ENCODE data around the gene RNASEH1.

Gene RNASEH1

DNA sequence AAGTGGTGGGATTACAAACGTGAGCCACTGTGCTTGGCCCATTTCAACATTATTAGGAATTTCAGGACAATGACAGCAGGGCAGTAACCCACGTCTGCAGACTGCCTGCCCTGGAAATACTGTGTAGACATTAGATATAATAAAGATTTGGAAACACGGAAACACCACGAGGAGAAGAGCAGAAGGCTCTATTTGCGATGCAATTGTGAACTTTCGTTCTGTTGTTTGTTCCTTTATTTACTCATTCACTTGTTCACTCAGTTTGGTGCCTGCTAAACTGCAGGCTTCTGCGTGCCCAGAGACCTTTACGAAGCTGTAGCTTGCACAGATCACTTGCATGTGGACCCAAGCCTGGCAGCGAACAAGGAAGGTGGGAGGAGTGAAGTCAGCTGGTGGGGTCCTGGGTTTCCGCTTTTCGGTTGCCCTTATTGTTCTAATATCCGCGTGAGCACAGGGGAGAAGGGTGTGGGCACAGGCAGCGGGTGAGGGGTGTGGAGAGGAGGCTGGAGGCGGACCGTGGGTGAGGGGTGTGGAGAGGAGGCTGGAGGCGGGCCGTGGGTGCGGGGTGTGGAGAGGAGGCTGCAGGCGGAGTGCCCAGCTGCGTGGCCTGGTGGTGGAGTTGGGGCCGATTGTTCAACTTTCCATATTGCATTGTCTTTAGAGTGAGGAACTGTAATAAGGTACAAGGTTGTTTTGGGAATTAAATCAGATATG is 40.2 kb upstream of the RNASEH1 start:
- H3K9me3 Mint-ChIP-seq: no peaks in the 10 kb centered on the region
- peaks cover 14% of the 10 kb centered on the region for H3K27me3 Mint-ChIP-seq
- peaks cover 9% of the 10 kb centered on the region for H3K4me1 Mint-ChIP-seq (ENCODE audit: low read depth)
- no peak overlapping the region for H3K27ac Mint-ChIP-seq
- intact Hi-C loops (cut with micrococcal nuclease): no loop called here
- no peak overlapping the region for H3K4me3 Mint-ChIP-seq
- H3K36me3 Mint-ChIP-seq (ENCODE audit: low read depth): no peaks in the 10 kb centered on the region

DNA sequence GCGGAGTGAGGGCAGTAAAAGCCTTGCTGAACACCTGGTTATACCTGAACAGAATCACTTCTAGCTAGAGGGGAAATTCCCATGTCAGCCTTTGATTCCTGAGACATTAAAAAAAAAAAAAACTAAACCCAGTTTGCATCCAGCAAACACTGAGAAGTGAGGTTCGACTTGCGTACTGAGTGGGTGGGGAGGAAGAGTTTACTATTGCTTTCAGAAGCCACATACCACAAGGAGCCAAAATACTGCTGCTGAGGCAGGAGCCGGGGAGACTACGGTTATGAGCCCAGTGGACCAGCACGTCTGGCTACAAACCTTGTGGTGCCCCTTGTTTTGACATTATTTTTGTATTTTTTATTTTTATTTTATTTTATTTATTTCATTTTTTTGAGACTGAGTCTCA is 39.4 kb upstream of the RNASEH1 start:
- Mint-ChIP-seq H3K27me3 (peaks cover 14% of the 10 kb centered on the region), H3K9me3 (no peaks in the 10 kb centered on the region), H3K4me1 (ENCODE audit: low read depth) (peaks cover 9% of the 10 kb centered on the region), H3K4me3 (no peak overlapping the region), H3K36me3 (ENCODE audit: low read depth) (no peaks in the 10 kb centered on the region), H3K27ac (no peak overlapping the region)
- intact Hi-C loops (cut with micrococcal nuclease): no loop called here

DNA sequence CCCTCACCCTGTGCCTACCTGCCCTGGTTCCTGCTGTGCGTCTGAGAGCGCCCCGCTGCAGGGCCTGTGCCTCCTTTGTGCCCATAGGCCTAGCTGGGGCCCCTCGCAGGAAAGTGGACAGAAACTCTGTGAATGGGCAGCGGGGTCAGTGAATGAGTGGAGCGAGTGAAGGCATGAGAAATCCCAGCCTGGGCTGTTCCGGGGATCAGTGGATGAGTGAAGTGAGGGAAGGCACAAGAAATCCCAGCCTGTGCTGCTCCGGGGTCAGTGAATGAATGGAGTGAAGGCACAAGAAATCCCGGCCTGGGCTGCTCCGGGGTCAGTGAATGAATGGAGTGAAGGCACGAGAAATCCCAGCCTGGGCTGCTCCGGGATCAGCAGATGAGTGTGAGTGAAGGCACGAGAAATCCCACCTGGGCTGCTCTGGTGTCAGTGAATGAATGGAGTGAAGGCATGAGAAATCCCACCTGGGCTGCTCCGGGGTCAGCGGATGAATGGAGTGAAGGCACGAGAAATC is 38.8 kb upstream of the RNASEH1 start:
- Mint-ChIP-seq H3K9me3 (no peaks in the 10 kb centered on the region), H3K27me3 (peaks cover 14% of the 10 kb centered on the region), H3K27ac (no peak overlapping the region), H3K4me1 (ENCODE audit: low read depth) (peaks cover 9% of the 10 kb centered on the region), H3K36me3 (ENCODE audit: low read depth) (no peaks in the 10 kb centered on the region), H3K4me3 (no peak overlapping the region)
- intact Hi-C loops (cut with micrococcal nuclease): no loop called here

DNA sequence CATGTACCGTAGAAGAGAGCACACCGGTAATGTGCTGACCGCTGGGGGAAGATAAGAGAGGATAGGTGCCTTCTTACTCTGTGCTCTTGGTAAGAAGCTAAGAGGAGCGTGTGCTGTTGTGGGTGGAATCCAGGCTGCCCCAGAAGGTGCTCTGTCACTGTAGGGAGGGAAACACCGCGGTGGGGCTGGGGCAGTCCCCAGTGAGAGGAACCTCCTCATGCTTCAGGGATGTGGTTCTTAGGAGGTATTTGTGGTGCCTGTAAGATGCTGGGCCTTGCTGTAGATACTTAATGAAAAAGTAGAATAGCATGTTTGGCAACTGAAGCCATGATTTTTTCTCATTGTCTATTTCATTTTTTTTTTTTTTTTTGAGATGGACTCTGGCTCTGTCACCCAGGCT is 37.9 kb upstream of the RNASEH1 start:
- Mint-ChIP-seq H3K4me1 (ENCODE audit: low read depth) (peaks cover 9% of the 10 kb centered on the region), H3K27ac (no peak overlapping the region), H3K4me3 (no peak overlapping the region), H3K27me3 (peaks cover 14% of the 10 kb centered on the region), H3K36me3 (ENCODE audit: low read depth) (no peaks in the 10 kb centered on the region), H3K9me3 (no peaks in the 10 kb centered on the region)
- intact Hi-C loops (cut with micrococcal nuclease): no loop called here

DNA sequence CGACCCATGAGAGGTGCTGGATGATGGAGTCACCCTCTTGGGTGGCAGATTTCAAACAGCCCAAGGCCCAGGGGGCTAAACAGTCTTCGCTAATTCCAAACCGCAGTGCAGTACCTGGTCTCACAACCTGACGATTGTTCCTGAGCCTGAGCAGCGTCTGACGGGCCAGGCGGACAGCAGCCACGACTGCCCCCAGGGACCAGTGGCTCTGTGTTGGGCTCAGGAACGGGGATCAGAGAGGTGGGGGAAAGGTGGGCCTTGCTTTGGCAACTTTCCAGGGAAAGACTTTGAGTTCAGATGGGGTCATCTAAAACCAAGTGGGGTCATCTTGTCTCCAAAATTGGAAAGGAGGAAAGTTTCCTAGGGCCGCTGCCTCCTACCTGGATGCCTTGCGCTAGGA is 37.3 kb upstream of the RNASEH1 start:
- Mint-ChIP-seq H3K4me3 (no peak overlapping the region), H3K27ac (no peak overlapping the region), H3K4me1 (ENCODE audit: low read depth) (peaks cover 9% of the 10 kb centered on the region), H3K27me3 (peaks cover 14% of the 10 kb centered on the region), H3K9me3 (no peaks in the 10 kb centered on the region), H3K36me3 (ENCODE audit: low read depth) (no peaks in the 10 kb centered on the region)
- intact Hi-C loops (cut with micrococcal nuclease): no loop called here

DNA sequence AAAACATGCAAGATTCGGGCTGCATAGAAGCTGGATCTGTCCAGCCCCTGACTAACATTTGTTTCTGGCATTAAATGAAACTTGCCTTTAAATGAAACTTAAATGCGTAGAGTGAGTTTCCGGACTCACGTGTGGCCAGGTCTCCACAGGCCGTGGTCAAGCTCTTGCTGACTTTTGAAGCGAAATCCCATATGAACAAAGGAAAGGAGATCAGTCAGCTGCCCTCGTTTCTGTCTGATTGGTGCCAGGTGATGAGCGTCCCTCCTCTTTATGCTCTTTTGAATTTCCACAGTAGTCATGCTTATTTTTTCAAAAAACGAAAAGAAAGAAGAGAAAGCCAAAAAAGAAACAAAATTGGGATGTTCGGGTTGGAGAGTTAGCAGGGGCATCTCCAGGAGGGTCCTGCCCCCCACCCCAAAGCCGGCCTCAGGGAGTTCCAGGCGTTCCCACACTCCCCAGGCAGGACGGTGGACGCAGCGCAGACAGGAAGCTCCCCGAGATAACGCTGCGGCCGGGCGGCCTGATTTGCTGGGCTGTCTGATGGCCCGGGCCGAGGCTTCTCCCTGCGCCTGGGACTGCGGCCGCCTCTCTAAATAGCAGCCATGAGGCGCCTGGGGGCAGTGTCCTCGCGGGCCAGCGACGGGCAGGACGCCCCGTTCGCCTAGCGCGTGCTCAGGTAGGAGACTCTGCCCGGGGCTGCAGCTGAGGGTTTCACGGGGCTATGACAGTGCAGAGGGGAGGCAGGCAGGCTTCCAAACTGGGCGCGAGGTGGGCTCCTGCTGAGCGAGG is 36.6 kb upstream of the RNASEH1 start, which contains the start of gene COLEC11:
Gene COLEC11 (plus strand): TSS at position 620 of the 789 bp plus-strand sequence. CDS start 9,229 bp downstream, outside the sequence.
- Mint-ChIP-seq H3K4me3 (no peak within 1 kb of the TSS), H3K36me3 (ENCODE audit: low read depth) (no peaks in the 10 kb centered on the region), H3K4me1 (ENCODE audit: low read depth) (peaks cover 9% of the 10 kb centered on the region), H3K27me3 (peaks cover 14% of the 10 kb centered on the region), H3K27ac (no peak within 1 kb of the TSS), H3K9me3 (no peaks in the 10 kb centered on the region)
- intact Hi-C loops (cut with micrococcal nuclease): no loop called here

DNA sequence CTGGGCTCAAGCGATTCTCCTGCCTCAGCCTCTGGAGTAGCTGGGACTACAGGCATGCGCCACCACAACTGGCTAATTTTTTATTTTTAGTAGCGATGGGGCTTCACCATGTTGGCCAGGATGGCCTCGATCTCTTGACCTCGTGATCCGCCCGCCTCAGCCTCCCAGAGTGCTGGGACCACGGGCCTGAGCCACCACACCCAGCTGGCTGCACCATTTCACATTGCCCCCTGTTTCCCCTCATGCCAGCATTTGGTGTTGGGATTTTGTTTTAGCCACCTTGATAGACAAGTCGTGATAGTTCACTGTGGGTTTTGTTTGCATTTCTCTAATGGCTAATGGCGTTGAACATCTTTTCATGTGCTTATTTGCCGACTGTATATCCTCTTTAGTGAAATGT is 31.0 kb upstream of the RNASEH1 start:
- no peaks in the 10 kb centered on the region for H3K9me3 Mint-ChIP-seq
- H3K4me3 Mint-ChIP-seq: no peak overlapping the region
- intact Hi-C loops (cut with micrococcal nuclease): no loop called here
- H3K36me3 Mint-ChIP-seq (ENCODE audit: low read depth): peaks cover 5% of the 10 kb centered on the region
- no peaks in the 10 kb centered on the region for H3K4me1 Mint-ChIP-seq (ENCODE audit: low read depth)
- no peak overlapping the region for H3K27ac Mint-ChIP-seq
- no peaks in the 10 kb centered on the region for H3K27me3 Mint-ChIP-seq

DNA sequence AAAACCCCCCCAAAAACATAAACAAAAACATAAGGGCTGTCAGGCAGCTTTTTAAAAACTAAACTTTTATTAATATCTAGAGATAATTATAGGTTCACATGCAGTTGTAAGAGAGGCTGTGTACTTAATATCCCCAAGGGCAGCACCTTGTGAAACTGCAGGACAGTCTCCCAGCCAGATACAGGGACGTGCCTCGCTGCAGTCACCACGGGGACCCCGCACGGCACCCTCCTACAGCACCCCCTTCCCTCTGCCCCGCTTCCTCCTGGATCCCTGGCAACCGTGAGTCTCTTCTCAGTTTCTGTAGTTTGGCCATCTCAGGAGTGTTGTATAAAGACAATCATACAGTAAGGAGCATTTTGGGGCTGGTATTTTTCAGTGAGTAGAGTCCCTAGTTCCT is 30.0 kb upstream of the RNASEH1 start:
- H3K27ac Mint-ChIP-seq: no peak overlapping the region
- H3K9me3 Mint-ChIP-seq: no peaks in the 10 kb centered on the region

DNA sequence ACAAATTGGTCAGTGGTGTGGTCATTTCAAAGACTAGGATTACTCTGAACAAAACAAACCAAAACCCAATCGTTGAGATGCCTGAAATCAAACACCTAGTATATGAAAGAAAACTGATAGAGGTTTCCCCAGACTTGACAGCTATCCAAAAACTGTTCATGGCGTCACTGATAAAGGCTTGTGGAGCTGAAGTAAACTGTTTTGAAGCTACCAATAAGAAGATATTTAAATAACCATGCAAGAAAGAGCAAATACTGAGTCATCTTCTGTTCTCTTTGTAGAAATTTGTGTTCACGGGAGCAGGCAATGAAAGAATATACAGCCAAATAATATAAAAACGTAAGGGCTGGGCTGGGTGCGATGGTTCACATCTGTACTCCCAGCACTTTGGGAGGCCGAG is 29.3 kb upstream of the RNASEH1 start:
- H3K4me3 Mint-ChIP-seq: no peak overlapping the region
- H3K9me3 Mint-ChIP-seq: no peaks in the 10 kb centered on the region
- H3K4me1 Mint-ChIP-seq (ENCODE audit: low read depth): no peaks in the 10 kb centered on the region
- no peak overlapping the region for H3K27ac Mint-ChIP-seq
- no peaks in the 10 kb centered on the region for H3K27me3 Mint-ChIP-seq
- H3K36me3 Mint-ChIP-seq (ENCODE audit: low read depth): peaks cover 9% of the 10 kb centered on the region
- intact Hi-C loops (cut with micrococcal nuclease): no loop called here

More for the DNA sequence above, 30.0 kb upstream of the RNASEH1 start:
- no peaks in the 10 kb centered on the region for H3K4me1 Mint-ChIP-seq (ENCODE audit: low read depth)
- no peaks in the 10 kb centered on the region for H3K27me3 Mint-ChIP-seq
- no peak overlapping the region for H3K4me3 Mint-ChIP-seq
- intact Hi-C loops (cut with micrococcal nuclease): no loop called here
- H3K36me3 Mint-ChIP-seq (ENCODE audit: low read depth): peaks cover 5% of the 10 kb centered on the region

DNA sequence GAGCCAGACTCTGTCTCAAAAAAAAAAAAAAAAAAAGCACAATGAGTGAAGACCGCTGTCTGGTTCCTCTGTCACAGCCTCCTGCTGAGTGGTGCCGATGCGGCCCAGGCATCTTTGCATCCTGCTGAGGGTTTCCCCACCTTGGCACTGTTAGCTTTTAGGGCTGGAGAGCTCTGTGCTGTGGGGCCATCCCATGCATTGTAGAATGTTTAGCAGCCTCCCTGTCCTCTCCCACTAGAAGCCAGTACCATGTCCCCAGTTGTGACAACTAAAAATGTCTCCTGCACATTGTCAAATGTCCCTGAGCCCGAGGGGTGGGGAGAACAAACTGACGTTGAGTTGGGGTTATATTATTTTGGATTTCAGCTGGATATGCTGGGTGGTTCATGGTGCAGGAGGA is 28.9 kb upstream of the RNASEH1 start:
- Mint-ChIP-seq H3K27me3 (no peaks in the 10 kb centered on the region), H3K4me3 (no peak overlapping the region), H3K9me3 (no peaks in the 10 kb centered on the region), H3K36me3 (ENCODE audit: low read depth) (peaks cover 13% of the 10 kb centered on the region), H3K4me1 (ENCODE audit: low read depth) (no peaks in the 10 kb centered on the region), H3K27ac (no peak overlapping the region)
- intact Hi-C loops (cut with micrococcal nuclease): no loop called here

DNA sequence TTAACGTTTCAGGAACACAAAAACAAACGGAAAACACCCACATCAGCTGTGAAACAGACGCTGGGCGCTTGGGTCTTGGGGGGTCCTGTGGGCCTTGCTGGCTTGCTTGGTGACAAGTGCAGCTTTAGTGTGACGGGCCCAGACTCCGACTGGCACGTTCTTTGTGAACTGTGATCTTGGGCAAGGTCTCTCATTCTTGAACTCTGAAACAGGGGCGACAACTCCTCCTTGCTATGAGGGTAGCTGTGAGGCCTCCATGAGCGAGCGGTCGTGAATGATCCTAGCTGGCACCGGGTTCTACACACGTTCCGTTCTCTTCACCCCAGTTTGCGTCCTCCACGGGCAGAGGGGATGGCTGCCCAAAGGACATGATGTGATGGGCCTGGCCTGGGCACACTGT is 28.1 kb upstream of the RNASEH1 start:
- intact Hi-C loops (cut with micrococcal nuclease): no loop called here
- Mint-ChIP-seq H3K27ac (no peak overlapping the region), H3K4me3 (no peak overlapping the region), H3K36me3 (ENCODE audit: low read depth) (peaks cover 21% of the 10 kb centered on the region), H3K9me3 (no peaks in the 10 kb centered on the region), H3K27me3 (no peaks in the 10 kb centered on the region), H3K4me1 (ENCODE audit: low read depth) (no peaks in the 10 kb centered on the region)

DNA sequence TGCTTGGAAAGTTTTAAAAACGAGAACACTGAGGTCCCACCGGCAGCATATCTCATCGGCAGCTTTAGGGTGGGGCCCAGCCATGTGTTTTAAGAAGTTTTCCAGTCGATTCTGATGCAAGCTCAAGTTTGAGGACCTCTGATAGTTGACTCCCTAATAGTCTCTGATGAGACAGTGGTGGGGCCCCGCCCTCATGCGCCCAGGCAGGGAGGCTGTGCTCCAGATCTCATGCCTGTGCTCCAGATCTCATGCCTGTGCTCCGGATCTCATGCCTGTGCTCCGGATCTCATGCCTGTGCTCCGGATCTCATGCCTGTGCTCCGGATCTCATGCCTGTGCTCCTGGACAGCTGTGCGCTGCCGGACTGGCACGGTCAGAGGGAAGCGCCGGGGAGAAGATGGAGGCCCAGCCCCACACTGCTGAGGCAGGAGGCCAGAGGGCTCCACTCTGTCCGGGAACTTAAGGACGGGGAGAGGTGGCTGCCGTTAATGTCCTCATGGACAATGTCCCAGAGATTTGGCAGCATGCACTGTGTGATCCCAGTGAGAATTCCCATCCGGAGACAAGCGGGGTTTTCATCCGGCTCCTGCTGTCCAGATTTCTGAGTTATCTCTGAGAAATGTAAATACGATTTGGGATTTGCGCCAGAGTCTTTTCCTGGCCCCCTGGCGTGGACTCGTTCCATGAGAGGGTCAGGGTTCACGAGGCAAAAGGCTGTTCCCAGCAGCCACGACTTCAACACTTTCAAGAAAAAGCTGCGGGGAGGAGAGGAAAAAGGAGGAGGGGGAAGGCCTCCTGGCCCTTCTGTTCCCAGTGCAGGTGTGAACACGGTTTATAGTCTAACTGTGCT is 27.4 kb upstream of the RNASEH1 start:
- Mint-ChIP-seq H3K36me3 (ENCODE audit: low read depth) (peaks cover 28% of the 10 kb centered on the region), H3K27ac (no peak overlapping the region), H3K4me3 (no peak overlapping the region), H3K27me3 (no peaks in the 10 kb centered on the region), H3K4me1 (ENCODE audit: low read depth) (no peaks in the 10 kb centered on the region), H3K9me3 (no peaks in the 10 kb centered on the region)
- intact Hi-C loops (cut with micrococcal nuclease): no loop called here

DNA sequence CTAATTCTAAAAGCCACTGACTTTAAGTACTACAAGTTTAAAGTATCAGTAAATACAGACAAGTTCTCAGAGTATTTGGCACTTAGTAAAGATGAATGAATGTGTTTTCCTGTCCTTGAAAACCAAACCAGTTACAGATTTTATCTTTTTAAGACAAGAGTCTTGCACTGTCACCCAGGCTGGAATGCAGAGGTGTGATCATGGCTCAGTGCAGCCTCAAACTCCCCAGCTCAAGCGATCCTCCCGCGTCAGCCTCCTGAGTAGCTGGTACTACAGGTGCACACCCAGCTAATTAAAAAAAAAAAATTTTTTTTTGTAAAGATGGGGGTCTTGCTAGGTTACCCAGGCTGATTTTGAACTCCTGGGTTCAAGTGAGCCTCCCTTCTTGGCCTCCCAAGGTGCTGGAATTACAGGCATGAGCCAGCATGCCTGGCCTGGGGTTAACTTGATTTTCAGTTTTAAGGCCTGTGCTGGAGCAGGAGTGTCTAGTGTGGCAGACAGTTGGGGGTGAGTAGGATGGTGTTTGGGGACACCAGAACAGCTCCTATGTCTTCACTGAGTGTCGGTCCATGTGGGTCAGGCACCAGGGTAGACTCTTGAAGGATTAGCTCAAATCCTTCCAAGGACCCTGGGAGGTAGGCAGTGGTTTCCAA is 26.6 kb upstream of the RNASEH1 start:
- H3K4me1 Mint-ChIP-seq (ENCODE audit: low read depth): no peaks in the 10 kb centered on the region
- H3K9me3 Mint-ChIP-seq: no peaks in the 10 kb centered on the region
- intact Hi-C loops (cut with micrococcal nuclease): no loop called here
- peaks cover 36% of the 10 kb centered on the region for H3K36me3 Mint-ChIP-seq (ENCODE audit: low read depth)
- no peaks in the 10 kb centered on the region for H3K27me3 Mint-ChIP-seq
- no peak overlapping the region for H3K4me3 Mint-ChIP-seq
- no peak overlapping the region for H3K27ac Mint-ChIP-seq

Data from dendritic cell treated with granulocyte-macrophage colony-stimulating factor and Interleukin-4, amounts not matched to agents 40 ng/mL and 50 ng/mL, for 4 days (primary cell).